Prostate gland (tissue), 2 donors: Measurements from ENCODE around the gene ACOXL. TPM values are rescaled to one million over a fixed set of nuclear protein-coding genes. Genes with fewer than 3 reads are reported as not detected.

ENCODE experiments used
- DNase-seq: peaks from one replicate; pipeline ENCODE4 v3.0.0-alpha.2; 2019; ENCODE audit warnings: low spot score
- H3K27ac ChIP-seq, 2 donors: fragments of 200-600 bp; sonication (generic); 2 replicates each; pipeline ENCODE4 v1.5.1; 2017 to 2019
- H3K27me3 ChIP-seq: fragments of 200-600 bp; sonication (generic); replicated peaks from 2 replicates; pipeline ENCODE4 v1.5.1; 2019; ENCODE audit not compliant: insufficient read depth
- H3K36me3 ChIP-seq, 2 donors: fragments of 200-600 bp; sonication (generic); 1 replicate in 1 of 2; 2 replicates in 1 of 2; pipeline versions ENCODE4 v1.5.1 to v1.8.1; 2017 to 2019
- H3K4me1 ChIP-seq: fragments of 200-600 bp; sonication (generic); replicated peaks from 2 replicates; pipeline ENCODE4 v1.5.1; 2019
- H3K4me3 ChIP-seq, 2 donors: fragments of 200-600 bp; sonication (generic); 2 replicates each; pipeline ENCODE4 v1.5.1; 2017 to 2019
- H3K9me3 ChIP-seq: fragments of 200-600 bp; sonication (generic); 2 replicates; pipeline ENCODE4 v1.5.1; 2017
- CTCF ChIP-seq, 4 experiments: fragments of 200-600 bp in 2 of 4; fragments of 450-650 bp in 2 of 4; sonication (generic) in 2 of 4; IDR thresholded peaks; 1 replicate in 3 of 4; 2 replicates in 1 of 4; pipeline ENCODE4 v1.5.1; 2016 to 2019; ENCODE audit warnings: antibody characterized with exemption in 4 of 4, mild to moderate bottlenecking in 2 of 4, moderate library complexity in 2 of 4
- POLR2A ChIP-seq: fragments of 450-650 bp; IDR thresholded peaks from one replicate; pipeline ENCODE4 v1.6.1; 2016; ENCODE audit warnings: antibody characterized with exemption, mild to moderate bottlenecking
- POLR2AphosphoS5 ChIP-seq: sonication (generic); formaldehyde crosslinking; IDR thresholded peaks from one replicate; pipeline ENCODE4 v1.6.1; 2017; ENCODE audit warnings: antibody characterized with exemption
- WGBS: methylation state at CpG from one replicate; pipeline ENCODE4 v1.1.5; 2018; 5-methylcytosine and 5-hydroxymethylcytosine counted together
- intact Hi-C: fragments of 100-400 bp; cut with DNase I; formaldehyde crosslinking; loops from one replicate; pipeline ENCODE4 v1.14.2; 2022
- total RNA-seq, 2 donors: library from RNA; depleted of rRNA; stranded (reverse); fragments of >200 nt; gene quantifications; one replicate each; pipeline ENCODE4 v1.1.0, GENCODE V29; 2016

ACOXL gene
- total RNA-seq, 2 donors from 2014 or later: 8.0 to 8.3 TPM

- intact Hi-C loops: no loop called here
- WGBS: 75% methylated on average over 9 of the region's 9 CpGs
- Histone ChIP-seq H3K36me3 (no peaks in the 10 kb centered on the region), H3K9me3 (no peaks in the 10 kb centered on the region), H3K27me3 (no peaks in the 10 kb centered on the region), H3K27ac (no peak overlapping the region), H3K4me1 (no peaks in the 10 kb centered on the region), H3K4me3 (no peak overlapping the region)
- TF ChIP-seq POLR2AphosphoS5: no peak
- no peak for TF ChIP-seq POLR2A
- no peak for TF ChIP-seq CTCF (IDR thresholded peaks at IDR 0.05)
- no peak for DNase-seq
Observed at GRCh38 chr2:111050701-111051376, 318.5 kb downstream of the ACOXL start.

- intact Hi-C loops: no loop called here
- DNase-seq: no peak
- WGBS: 94% methylated on average over 6 of the region's 6 CpGs
- Histone ChIP-seq H3K36me3 (no peaks in the 10 kb centered on the region), H3K27me3 (no peaks in the 10 kb centered on the region), H3K4me3 (no peak overlapping the region), H3K9me3 (no peaks in the 10 kb centered on the region), H3K4me1 (no peaks in the 10 kb centered on the region), H3K27ac (no peak overlapping the region)
- TF ChIP-seq POLR2AphosphoS5: no peak
- TF ChIP-seq CTCF (IDR thresholded peaks at IDR 0.05): no peak
- TF ChIP-seq POLR2A: no peak
Observed at GRCh38 chr2:111052621-111053020, 320.2 kb downstream of the ACOXL start.

- WGBS: 71% methylated on average over 1 of the region's 1 CpG
- intact Hi-C loops: no loop called here
Observed at GRCh38 chr2:111053266-111053665, 320.9 kb downstream of the ACOXL start.

GRCh38 chr2:111053825-111054515 lies 321.6 kb downstream of the ACOXL start:
- no peaks in the 10 kb centered on the region for H3K4me1 ChIP-seq
- WGBS: 88% methylated on average over 5 of the region's 5 CpGs
- no peak overlapping the region for H3K4me3 ChIP-seq
- intact Hi-C loops: no loop called here
- TF ChIP-seq POLR2A (no peak), POLR2AphosphoS5 (no peak), CTCF (IDR thresholded peaks at IDR 0.05) (no peak)
- no peaks in the 10 kb centered on the region for H3K36me3 ChIP-seq
- H3K9me3 ChIP-seq: no peaks in the 10 kb centered on the region
- H3K27me3 ChIP-seq: no peaks in the 10 kb centered on the region
- no peak overlapping the region for H3K27ac ChIP-seq
- DNase-seq: no peak

More at GRCh38 chr2:111053266-111053665, 320.9 kb downstream of the ACOXL start:
- no peaks in the 10 kb centered on the region for H3K4me1 ChIP-seq
- H3K9me3 ChIP-seq: no peaks in the 10 kb centered on the region
- H3K27me3 ChIP-seq: no peaks in the 10 kb centered on the region
- no peak overlapping the region for H3K27ac ChIP-seq
- no peak for DNase-seq
- H3K36me3 ChIP-seq: no peaks in the 10 kb centered on the region
- TF ChIP-seq POLR2A (no peak), CTCF (IDR thresholded peaks at IDR 0.05) (no peak), POLR2AphosphoS5 (no peak)
- H3K4me3 ChIP-seq: no peak overlapping the region
